ENCODE results near the gene RSRC1. TPM values are rescaled to one million over a fixed set of nuclear protein-coding genes. Genes with fewer than 3 reads are reported as not detected.

RSRC1 gene
- total RNA-seq, 1 experiment from 2014 or later = 37.9 TPM

- Histone ChIP-seq H4K8ac (replicated peaks; ENCODE audit: insufficient read length, low read depth, low read length) (no peak overlapping the region), H2AFZ (ENCODE audit: low read length) (no peak overlapping the region), H3K9me3 (ENCODE audit: control insufficient read depth, low read depth, low read length) (no peaks in the 10 kb centered on the region), H2BK20ac (ENCODE audit: low read depth, low read length, poor library complexity, severe bottlenecking) (no peak overlapping the region), H3K79me1 (ENCODE audit: insufficient read depth, low read depth, low read length, poor library complexity, severe bottlenecking) (no peaks in the 10 kb centered on the region), H3K9ac (ENCODE audit: extremely low read depth, insufficient read length, low read length) (no peak overlapping the region), H2BK5ac (ENCODE audit: insufficient read length, low read length) (no peak overlapping the region), H3K27me3 (ENCODE audit: insufficient read depth, low read length) (no peaks in the 10 kb centered on the region), H3K23me2 (ENCODE audit: insufficient read length, low read depth, low read length, poor library complexity, severe bottlenecking) (no peaks in the 10 kb centered on the region), H3K79me2 (ENCODE audit: insufficient read depth, low read length) (no peaks in the 10 kb centered on the region), H3K14ac (ENCODE audit: insufficient read depth, low read length) (no peak overlapping the region), H3K56ac (ENCODE audit: insufficient read length, low read depth, low read length) (no peak overlapping the region), H2AK5ac (ENCODE audit: insufficient read length, low read length) (no peak overlapping the region), H3K27ac (ENCODE audit: insufficient read length, low read depth, low read length) (no peak overlapping the region), H3K4ac (ENCODE audit: low read depth, low read length) (no peak overlapping the region), H2BK15ac (ENCODE audit: low read depth, low read length) (no peak overlapping the region), H2BK12ac (ENCODE audit: insufficient read length, low read depth, low read length) (no peak overlapping the region), H4K20me1 (ENCODE audit: control insufficient read depth, insufficient read depth, insufficient read length) (no peaks in the 10 kb centered on the region), H3K4me1 (ENCODE audit: insufficient read depth, low read length) (no peaks in the 10 kb centered on the region), H2BK120ac (ENCODE audit: low read depth, low read length, poor library complexity, severe bottlenecking) (no peak overlapping the region), H4K5ac (ENCODE audit: insufficient read length, low read depth, low read length) (no peak overlapping the region), H3K23ac (ENCODE audit: insufficient read length, low read depth, low read length) (no peak overlapping the region), H4K91ac (ENCODE audit: insufficient read length, low read depth, low read length) (no peak overlapping the region), H3K18ac (ENCODE audit: insufficient read length, low read depth, low read length) (no peak overlapping the region), H3T11ph (ENCODE audit: low read length) (no peak overlapping the region), H3K4me2 (ENCODE audit: insufficient read depth, insufficient read length, low read length) (no peak overlapping the region)
- DNase-seq = no peak
- H3K4me3 Mint-ChIP-seq = no peak overlapping the region
- WGBS (ENCODE audit: extremely low coverage, insufficient read length, low lambda C conversion rate) = no CpG with 5 or more reads among the region's 3 CpGs
- no peak overlapping the region for H3K27ac Mint-ChIP-seq
- 0 out of 4 replicates have a peak, but pooled peaks cover 0 to 3% of the 10 kb centered on the region in 2 experiments for H3K4me1 Mint-ChIP-seq
- no peaks in the 10 kb centered on the region for H3K36me3 Mint-ChIP-seq (ENCODE audit: insufficient read depth in 1 of 3, low read depth in 3 of 3)
- TF ChIP-seq, protein P1, sequence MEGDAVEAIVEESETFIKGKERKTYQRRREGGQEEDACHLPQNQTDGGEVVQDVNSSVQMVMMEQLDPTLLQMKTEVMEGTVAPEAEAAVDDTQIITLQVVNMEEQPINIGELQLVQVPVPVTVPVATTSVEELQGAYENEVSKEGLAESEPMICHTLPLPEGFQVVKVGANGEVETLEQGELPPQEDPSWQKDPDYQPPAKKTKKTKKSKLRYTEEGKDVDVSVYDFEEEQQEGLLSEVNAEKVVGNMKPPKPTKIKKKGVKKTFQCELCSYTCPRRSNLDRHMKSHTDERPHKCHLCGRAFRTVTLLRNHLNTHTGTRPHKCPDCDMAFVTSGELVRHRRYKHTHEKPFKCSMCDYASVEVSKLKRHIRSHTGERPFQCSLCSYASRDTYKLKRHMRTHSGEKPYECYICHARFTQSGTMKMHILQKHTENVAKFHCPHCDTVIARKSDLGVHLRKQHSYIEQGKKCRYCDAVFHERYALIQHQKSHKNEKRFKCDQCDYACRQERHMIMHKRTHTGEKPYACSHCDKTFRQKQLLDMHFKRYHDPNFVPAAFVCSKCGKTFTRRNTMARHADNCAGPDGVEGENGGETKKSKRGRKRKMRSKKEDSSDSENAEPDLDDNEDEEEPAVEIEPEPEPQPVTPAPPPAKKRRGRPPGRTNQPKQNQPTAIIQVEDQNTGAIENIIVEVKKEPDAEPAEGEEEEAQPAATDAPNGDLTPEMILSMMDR (conservative IDR thresholded peaks at IDR 0.05) = no peak
- H3K9me3 Mint-ChIP-seq = no peaks in the 10 kb centered on the region
- H3K27me3 Mint-ChIP-seq (ENCODE audit: low read depth) = no peaks in the 10 kb centered on the region
Observed at GRCh38 chr3:158420654-158421396, 310.9 kb downstream of the RSRC1 start.
